GM04503 (cell line): Measurements from ENCODE around the gene PAX6.

Source experiments
- DNase-seq: peaks from one replicate; pipeline ENCODE4 v3.0.0-alpha.2; 2012; ENCODE audit warnings: low read depth

PAX6 gene

GRCh38 chr11:31822175-31822926 lies 11.2 kb upstream of the PAX6 start:
- DNase-seq, result no peak

DNA sequence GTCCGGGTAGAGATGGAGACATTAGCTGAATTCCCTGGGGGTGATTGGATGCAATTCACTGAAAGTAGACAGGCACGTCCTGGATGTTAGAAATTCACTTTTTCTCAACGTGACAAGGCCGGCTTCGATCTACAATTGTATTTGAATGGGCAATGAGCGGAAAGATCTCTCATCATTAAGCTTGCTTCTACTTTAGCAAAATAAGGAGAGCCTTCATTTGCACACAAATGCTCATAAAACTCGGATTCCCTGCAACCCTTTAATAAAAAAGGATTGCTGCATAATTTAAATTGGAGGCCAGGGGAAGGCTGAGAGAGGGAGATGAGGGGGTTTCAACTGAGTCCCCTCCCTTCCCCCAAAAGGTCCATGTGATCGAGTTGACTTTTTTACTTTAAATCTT lies 10.6 kb upstream of the PAX6 start:
- no peak for DNase-seq

DNA sequence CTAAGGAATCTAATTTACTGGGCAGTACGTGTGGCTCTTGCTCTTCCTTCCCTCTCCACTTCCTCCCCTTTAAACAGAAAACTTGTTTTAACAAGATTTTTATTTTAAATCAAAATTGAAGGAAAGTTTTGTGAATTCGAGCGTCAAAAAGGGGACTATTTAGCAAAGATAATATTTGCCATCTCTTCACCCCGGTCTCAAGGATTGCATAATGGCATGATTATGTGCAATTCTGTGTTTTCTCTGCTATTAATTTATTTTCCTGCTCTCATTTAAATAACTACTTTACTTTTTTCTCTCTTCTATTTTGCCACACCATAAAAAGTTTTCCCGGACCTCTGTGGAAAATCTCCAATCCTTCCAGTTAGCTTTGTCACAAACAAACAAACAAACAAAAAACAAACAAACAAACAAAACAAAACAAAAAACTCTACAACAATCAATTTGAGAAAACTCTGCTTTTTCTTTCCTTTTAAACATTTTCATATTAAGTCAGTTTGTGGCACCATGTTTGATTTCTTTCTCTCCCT lies 10.2 kb upstream of the PAX6 start:
- DNase-seq, result no peak

- no peak for DNase-seq
These were observed 9.3 kb upstream of the PAX6 start for GRCh38 chr11:31820438-31820818.

DNA sequence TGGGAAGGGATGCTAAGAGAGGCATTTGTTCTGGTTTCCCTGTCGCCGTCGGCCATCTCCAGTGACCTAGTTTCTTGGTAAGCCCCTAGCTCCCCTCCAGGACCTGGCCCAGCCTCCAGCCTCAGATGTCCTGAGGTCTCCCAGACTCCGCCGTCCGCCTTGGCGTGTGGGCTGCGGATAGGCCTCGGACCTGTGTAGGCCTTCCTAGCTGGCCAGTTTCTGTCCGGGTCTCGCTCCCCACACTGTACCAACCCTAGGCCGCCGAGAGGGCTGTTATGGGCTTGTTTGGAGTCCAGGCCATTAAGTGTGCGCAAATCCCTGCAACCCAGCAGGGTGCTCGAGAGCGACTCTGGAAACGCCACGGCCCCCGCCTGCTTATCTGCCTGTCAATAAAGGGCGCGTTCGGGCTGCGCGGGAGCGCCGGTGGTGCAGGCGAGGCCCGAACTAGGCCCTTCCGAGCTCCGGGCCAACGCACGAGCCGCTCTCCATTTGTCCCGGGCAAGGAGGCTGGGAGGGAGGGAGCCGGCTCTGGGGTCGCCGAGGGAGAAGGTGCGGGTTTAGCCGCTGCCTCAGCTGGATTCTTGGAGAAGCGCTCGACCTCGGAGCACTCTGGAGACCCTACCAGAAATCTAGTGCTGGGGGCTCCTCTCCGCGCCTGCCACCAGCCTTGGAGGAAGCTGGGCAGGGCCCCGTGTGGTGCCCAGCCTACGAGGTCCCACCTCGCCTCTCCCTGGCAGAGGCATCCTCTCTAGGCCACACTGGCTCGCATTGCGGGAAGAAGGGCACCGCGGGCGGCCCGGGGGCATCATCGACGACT lies 8.7 kb upstream of the PAX6 start:
- DNase-seq, result no peak

GRCh38 chr11:31818874-31819331 lies 7.8 kb upstream of the PAX6 start:
- no peak for DNase-seq

- no peak for DNase-seq
These were observed 7.3 kb upstream of the PAX6 start for GRCh38 chr11:31818425-31818755.

DNA sequence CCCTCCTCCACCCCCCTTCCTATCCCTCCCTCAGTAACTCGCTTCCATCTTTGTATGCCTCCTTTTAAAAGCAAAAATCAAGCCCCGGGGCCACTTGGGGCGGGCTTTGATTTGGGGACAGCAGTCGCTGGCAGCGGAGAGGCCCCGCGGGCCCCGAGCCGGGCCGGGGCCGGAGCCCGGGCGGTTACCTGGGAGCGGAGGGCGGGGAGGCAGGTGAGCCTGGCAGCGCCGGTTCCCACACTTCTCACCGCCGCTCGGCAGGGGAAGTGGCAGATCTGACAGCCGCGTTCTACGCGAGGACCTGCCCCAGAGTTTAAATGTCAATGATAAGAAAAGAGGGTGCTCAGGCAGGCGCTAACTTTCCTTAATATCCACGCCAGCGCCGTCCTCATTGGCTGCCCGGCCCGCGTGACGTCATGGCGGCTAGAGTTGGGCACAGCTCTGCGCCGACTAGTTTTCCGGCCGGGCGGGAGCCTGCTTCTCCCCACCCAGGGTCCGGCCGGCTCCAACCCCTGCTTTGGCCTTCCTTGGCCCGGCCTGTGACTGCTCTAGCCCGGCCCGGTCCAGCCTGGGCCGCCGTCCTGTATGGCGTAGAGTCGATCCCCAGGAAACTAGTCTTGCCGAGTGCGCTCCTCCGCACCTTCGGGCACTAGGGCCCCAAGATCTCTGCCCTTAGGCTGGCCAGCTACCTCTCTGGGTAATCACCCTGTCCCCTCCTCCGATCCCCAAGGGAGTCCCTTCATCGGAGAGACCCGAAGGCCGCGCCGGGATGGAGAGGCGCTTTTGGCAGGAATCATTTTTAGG lies 6.7 kb upstream of the PAX6 start:
- no peak for DNase-seq

GRCh38 chr11:31817054-31817620 lies 6.0 kb upstream of the PAX6 start:
- DNase-seq, result no peak

DNA sequence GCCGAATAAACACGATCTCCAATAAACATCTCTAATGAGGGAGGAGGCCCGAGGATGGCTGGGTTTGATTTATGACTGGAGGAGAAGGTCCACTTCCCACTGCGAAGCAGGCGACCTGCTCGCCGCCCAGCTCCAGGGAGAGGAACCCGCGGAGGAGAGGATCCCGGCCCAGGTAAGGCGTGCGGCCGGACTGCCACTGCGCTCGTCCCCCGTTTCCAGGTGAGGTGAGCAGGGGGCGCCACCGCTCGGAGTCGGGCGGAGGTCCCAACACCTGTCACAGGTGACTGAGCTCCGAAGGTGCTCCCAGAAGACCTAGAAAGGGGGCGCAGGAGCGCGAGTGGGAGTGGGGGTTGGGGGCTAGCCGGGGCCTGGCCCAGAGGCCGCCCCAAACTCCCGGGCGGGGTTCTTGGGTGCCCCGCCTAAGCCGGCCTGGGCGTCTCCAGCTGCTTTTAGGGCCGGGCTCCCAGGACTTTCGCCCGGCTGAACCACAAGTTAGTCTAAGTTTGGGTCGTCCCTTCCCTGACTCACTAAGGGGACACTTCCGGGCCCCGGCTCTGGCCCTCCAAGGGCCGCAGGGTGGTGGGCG lies 5.4 kb upstream of the PAX6 start:
- DNase-seq, result no peak

GRCh38 chr11:31815711-31816467 lies 4.8 kb upstream of the PAX6 start:
- DNase-seq, result no peak

DNA sequence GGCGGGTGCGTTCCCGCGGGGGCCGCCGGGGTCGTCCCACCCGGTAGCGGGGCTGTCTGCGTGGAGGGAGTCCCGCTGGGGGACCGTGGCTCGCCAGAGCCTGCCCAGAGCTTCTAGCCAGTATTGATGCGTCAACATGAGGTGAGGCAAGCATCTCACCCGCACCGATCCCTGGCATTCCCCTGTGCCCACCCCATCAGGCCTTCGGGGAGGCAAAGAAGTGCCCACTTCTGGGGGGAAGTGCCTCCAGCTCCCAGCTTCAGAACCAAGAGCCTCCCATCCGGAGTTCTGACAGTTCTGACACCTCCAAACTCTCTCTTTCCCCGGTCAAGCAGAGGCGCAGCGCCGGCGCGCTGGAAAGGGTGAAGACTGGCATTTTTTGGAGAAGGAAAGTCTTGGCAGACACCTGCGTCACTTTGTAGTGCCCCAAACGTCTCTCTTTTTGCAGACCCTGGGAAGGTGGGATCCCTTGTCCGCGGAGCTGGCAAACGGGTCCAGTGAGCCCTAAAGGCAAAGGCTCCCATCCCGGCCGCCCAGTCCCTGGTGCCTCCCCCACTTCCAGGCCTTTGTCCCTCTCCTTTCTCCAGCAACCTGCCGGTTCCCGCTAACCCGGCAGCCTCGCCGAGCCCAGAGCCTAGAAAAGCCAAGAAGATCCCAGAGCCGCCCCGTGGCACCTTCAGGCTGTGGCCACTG lies 3.2 kb upstream of the PAX6 start:
- DNase-seq, result no peak

GRCh38 chr11:31813391-31814175 lies 2.5 kb upstream of the PAX6 start:
- no peak for DNase-seq

DNA sequence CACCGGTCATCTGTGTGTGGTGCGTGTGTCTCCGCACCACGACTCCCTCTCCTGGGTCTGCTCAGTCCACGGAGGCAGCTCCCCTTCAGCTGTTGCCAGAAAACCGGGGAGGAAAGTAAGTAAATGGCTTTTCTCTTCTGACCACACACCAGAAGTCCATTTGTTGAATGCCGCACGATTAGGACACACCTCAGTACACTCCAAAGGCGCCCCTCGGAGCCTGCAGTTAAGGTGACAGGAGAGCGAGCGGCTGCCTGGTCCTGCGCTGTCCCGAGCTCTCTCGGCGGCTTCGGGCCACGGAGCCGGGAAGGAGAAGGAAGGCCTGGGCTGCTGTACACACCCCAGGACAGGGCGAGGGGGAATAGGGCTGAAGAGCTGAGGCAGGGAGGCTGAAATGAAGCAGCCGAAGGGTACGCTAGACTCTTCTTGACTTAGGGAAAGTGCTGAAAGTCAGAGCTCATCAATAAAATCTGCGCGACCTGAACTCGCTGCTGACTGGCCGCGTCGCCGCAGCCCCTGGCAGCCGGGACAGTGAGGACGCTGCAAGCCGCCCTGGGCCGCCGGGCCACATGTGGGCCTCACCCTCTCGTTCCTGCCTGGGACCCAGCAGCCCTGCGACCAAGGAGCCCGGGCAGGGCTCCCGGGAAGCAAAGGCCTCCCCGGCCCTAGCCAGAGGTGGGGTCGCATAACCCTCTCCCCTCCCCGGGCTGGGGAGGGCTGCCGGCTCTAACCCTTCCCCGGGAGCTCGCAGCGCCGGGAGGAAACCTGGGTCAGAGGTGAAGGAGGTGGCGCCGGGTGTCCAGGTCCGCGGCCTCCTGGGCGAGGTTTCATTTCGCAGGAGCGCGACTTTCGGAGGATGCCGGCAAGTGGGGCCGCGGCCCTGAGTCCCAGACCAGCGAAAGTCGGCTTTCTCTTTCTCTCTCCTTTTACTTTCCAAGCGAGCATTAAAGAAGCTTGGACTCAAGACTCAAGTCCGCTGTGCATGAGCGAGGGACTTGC lies 1.6 kb upstream of the PAX6 start:
- no peak for DNase-seq

GRCh38 chr11:31809857-31810778 lies 1.0 kb downstream of the PAX6 start:
- no peak for DNase-seq

GRCh38 chr11:31809541-31809856 lies 1.6 kb downstream of the PAX6 start:
- no peak for DNase-seq
